ENCODE results near the gene CX3CR1. TPM values are rescaled to one million over a fixed set of nuclear protein-coding genes. Genes with fewer than 3 reads are reported as not detected.

Gene CX3CR1
- total RNA-seq, 4 donors from 2014 or later, result 1.1 to 7.6 (median 2.1) TPM; not detected in 1

DNA sequence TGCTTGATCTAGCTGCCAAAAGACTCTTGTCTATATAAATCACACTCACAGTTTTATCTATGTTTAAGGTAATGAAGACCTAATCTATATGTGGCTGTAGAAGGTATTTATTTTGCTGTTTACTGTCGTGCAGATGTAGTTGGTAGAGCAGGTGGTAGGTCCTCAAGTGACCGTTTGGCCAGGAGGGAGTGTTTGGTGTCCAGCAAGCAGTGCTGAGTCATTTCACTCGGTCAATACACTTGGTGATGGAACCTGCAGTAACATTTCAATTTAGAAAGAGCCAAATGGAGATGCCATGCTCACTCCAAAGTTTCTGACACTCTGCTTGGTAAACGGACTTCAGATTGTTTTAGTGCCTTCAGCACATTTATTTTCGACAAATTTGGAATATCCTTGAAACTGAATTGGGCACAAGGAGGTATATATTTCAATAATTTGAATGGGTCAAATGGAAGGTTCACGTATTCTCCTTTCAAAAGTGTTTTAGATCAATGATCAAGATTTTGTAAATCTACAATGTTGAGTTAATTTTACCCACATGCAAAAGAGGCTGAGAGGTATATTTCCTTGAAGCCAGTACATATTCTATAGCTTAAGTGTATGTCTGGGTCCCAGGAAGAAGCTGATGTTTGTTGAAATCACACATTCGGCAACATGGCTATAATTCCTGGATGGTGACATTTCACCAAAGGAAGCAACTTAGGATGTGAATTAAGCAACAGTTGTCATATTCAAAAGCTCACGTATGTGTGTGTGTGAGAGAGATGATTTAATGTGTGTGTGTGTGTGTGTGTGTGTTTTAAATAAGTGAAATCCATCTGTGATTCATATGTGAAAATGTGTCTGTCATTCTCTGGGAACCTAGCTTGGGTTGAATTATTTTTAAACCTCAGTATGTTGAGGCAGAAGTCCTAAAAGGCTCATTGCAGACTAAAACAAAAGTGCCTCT is 7.7 kb upstream of the CX3CR1 start:
- Histone ChIP-seq H3K4me1 (no peaks in the 10 kb centered on the region), H3K27ac (no peak overlapping the region), H3K9me3 (no peaks in the 10 kb centered on the region), H3K36me3 (no peaks in the 10 kb centered on the region), H3K27me3 (no peaks in the 10 kb centered on the region), H3K4me3 (no peak overlapping the region)
- no peak for TF ChIP-seq POLR2A (IDR thresholded peaks at IDR 0.05)
- no peak for DNase-seq
- intact Hi-C loops (cut with DNase I; ENCODE audit: low total_unique reads), result loop anchor here (5.0 kb wide), 1 partner anchor 100 kb away; no protein-coding TSS in a partner anchor

DNA sequence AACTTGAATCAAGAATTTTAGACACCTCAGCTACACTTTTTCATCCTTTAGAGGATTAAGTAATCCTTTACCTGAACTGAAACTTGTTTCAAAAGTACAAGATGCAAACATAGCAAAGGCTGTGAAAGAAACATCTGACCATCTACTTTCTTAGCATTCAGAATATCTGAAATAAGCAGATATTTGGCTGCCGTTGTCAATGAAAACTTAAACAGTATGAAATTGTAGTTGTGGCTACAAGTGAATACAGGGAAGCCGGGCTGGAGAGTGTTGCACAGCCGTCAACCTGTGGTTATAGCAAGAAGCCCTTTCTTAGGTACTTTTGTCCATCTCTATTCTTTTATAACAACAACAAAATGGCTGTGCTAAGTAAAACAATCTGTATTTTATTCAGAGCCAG is 6.9 kb upstream of the CX3CR1 start:
- TF ChIP-seq, protein P1, sequence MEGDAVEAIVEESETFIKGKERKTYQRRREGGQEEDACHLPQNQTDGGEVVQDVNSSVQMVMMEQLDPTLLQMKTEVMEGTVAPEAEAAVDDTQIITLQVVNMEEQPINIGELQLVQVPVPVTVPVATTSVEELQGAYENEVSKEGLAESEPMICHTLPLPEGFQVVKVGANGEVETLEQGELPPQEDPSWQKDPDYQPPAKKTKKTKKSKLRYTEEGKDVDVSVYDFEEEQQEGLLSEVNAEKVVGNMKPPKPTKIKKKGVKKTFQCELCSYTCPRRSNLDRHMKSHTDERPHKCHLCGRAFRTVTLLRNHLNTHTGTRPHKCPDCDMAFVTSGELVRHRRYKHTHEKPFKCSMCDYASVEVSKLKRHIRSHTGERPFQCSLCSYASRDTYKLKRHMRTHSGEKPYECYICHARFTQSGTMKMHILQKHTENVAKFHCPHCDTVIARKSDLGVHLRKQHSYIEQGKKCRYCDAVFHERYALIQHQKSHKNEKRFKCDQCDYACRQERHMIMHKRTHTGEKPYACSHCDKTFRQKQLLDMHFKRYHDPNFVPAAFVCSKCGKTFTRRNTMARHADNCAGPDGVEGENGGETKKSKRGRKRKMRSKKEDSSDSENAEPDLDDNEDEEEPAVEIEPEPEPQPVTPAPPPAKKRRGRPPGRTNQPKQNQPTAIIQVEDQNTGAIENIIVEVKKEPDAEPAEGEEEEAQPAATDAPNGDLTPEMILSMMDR (IDR thresholded peaks at IDR 0.05), result no peak
- no peak for TF ChIP-seq POLR2A (IDR thresholded peaks at IDR 0.05)
- Histone ChIP-seq H3K27ac (no peak overlapping the region), H3K9me3 (no peaks in the 10 kb centered on the region), H3K4me1 (no peaks in the 10 kb centered on the region), H3K27me3 (no peaks in the 10 kb centered on the region), H3K36me3 (no peaks in the 10 kb centered on the region), H3K4me3 (no peak overlapping the region)
- no peak for DNase-seq
- intact Hi-C loops (cut with DNase I; ENCODE audit: low total_unique reads), result loop anchor here (5.0 kb wide), 1 partner anchor 99 kb away; no protein-coding TSS in a partner anchor

DNA sequence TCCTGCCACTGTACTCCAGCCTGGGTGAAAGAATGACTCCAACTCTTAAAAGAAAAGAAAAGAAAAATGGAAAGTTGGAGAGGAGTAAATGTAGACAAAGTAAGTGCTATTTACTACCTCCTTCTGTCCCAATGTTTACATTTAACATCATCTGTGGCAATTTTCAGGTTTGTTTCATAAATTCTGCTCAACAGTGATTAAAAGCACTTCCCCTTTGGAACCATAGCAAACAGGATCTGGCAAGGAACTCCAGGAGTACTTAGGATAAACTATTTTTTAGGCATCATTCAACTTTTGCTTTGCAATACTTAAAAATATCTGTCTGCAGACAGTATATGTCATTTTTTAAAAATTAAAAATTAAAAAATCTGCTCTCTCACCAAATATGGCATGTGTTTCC is 5.5 kb upstream of the CX3CR1 start:
- Histone ChIP-seq H3K9me3 (no peaks in the 10 kb centered on the region), H3K27me3 (no peaks in the 10 kb centered on the region), H3K36me3 (no peaks in the 10 kb centered on the region), H3K4me1 (no peaks in the 10 kb centered on the region), H3K27ac (no peak overlapping the region), H3K4me3 (no peak overlapping the region)
- TF ChIP-seq POLR2A (IDR thresholded peaks at IDR 0.05), result no peak
- TF ChIP-seq, protein P1 (IDR thresholded peaks at IDR 0.05), result no peak
- no peak for DNase-seq
- intact Hi-C loops (cut with DNase I; ENCODE audit: low total_unique reads), result loop anchor here (5.0 kb wide), 1 partner anchor 98 kb away; no protein-coding TSS in a partner anchor

DNA sequence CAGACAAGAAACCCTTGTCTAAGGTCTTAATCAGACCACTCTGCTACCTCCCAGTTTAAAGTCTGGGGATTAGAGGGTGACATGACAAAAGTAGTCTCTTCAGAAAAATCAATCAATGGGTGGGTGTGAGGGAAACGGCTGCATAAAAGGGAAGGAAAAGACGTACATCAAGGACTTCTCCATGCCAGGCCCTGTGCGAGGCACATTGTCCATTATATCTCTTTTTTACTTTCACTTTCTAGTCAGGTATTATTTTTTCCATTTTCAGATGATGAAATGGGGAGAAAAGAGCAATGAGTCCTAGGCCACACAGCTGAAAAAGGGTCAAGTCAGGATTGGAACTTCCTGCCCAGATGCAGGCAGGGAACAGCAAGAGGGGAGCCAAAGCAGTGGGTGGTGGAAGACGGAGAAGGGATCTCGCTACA is 4.6 kb upstream of the CX3CR1 start:
- Histone ChIP-seq H3K27ac (no peak overlapping the region), H3K4me1 (no peaks in the 10 kb centered on the region), H3K4me3 (no peak overlapping the region), H3K27me3 (no peaks in the 10 kb centered on the region), H3K9me3 (no peaks in the 10 kb centered on the region), H3K36me3 (no peaks in the 10 kb centered on the region)
- no peak for TF ChIP-seq POLR2A (IDR thresholded peaks at IDR 0.05)
- TF ChIP-seq, protein P1 (IDR thresholded peaks at IDR 0.05), result no peak
- DNase-seq, result no peak
- intact Hi-C loops (cut with DNase I; ENCODE audit: low total_unique reads), result no loop called here

DNA sequence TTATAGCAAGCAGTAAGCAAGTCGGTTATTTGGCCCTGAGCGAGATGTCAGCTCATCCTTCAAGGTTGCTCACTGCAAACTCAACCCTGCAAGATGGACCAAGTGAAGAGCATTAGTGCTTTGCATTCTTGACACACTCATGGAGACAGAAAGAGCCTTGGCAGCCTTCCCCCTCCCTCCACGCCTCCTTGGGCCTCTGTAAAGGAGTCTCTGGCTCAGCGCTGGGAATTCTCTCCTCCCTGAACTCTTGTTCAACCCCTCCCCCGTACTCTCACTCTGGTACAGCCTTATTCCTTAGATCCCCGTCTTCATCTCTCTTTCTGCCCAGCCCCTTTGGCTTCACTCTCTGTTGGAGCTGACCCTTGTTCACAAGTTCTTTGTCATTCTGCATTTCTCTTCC is 2.2 kb upstream of the CX3CR1 start:
- no peak overlapping the region for H3K4me3 ChIP-seq
- no peaks in the 10 kb centered on the region for H3K4me1 ChIP-seq
- H3K36me3 ChIP-seq, result no peaks in the 10 kb centered on the region
- H3K27ac ChIP-seq, result no peak overlapping the region
- no peaks in the 10 kb centered on the region for H3K27me3 ChIP-seq
- intact Hi-C loops (cut with DNase I; ENCODE audit: low total_unique reads), result no loop called here
- H3K9me3 ChIP-seq, result no peaks in the 10 kb centered on the region
- no peak for DNase-seq
- TF ChIP-seq POLR2A (IDR thresholded peaks at IDR 0.05), result no peak
- TF ChIP-seq, protein P1 (IDR thresholded peaks at IDR 0.05), result no peak

Measured in uterus (tissue), 4 donors.